Smooth muscle cell (in vitro differentiated cells): Measurements from ENCODE around the gene HOXA2. TPM values are rescaled to one million over a fixed set of nuclear protein-coding genes. Genes with fewer than 3 reads are reported as not detected.

Experiments used
- DNase-seq: peaks from one replicate; lab custom pipeline; 2025; ENCODE audit not compliant: unreplicated experiment; lab: John Stamatoyannopoulos, UW
- H2AFZ ChIP-seq: fragments of 200-600 bp; sonication (generic); 2 replicates; pipeline ENCODE4 v1.6.0; 2016; ENCODE audit warnings: antibody characterized with exemption, low read depth, mild to moderate bottlenecking
- H3F3A ChIP-seq: fragments of 200-600 bp; sonication (generic); 2 replicates; pipeline ENCODE4 v1.6.0; 2017; ENCODE audit warnings: antibody characterized with exemption, low read depth
- H3K27ac ChIP-seq: fragments of 200-600 bp; sonication (generic); 2 replicates; pipeline ENCODE4 v1.5.1; 2016; ENCODE audit warnings: low read depth, mild to moderate bottlenecking
- H3K27me3 ChIP-seq: fragments of 200-600 bp; sonication (generic); 2 replicates; pipeline ENCODE4 v1.6.1; 2016; ENCODE audit warnings: low read depth, mild to moderate bottlenecking
- H3K36me3 ChIP-seq: fragments of 200-600 bp; sonication (generic); 2 replicates; pipeline ENCODE4 v1.5.1; 2016; ENCODE audit warnings: low read depth
- H3K4me1 ChIP-seq: fragments of 200-600 bp; sonication (generic); 2 replicates; pipeline ENCODE4 v1.5.1; 2016; ENCODE audit warnings: low read depth
- H3K4me2 ChIP-seq: fragments of 200-600 bp; sonication (generic); 2 replicates; pipeline ENCODE4 v1.6.0; 2016; ENCODE audit warnings: mild to moderate bottlenecking
- H3K4me3 ChIP-seq: fragments of 200-600 bp; sonication (generic); 2 replicates; pipeline ENCODE4 v1.5.1; 2016; ENCODE audit warnings: mild to moderate bottlenecking
- H3K79me2 ChIP-seq: fragments of 200-600 bp; sonication (generic); 2 replicates; pipeline ENCODE4 v1.6.0; 2016; ENCODE audit warnings: low read depth, mild to moderate bottlenecking
- H3K9ac ChIP-seq: fragments of 200-600 bp; sonication (generic); 2 replicates; pipeline ENCODE4 v1.6.0; 2016; ENCODE audit warnings: low read depth
- H3K9me3 ChIP-seq: fragments of 200-600 bp; sonication (generic); replicated peaks from 2 replicates; pipeline ENCODE4 v1.5.1; 2016; ENCODE audit warnings: low read depth
- H4K20me1 ChIP-seq: fragments of 200-600 bp; sonication (generic); 2 replicates; pipeline ENCODE4 v1.6.0; 2016; ENCODE audit warnings: low read depth
- WGBS: methylation state at CpG from one replicate; pipeline ENCODE4 v1.1.7; 2016; ENCODE audit warnings: low lambda C conversion rate; 5-methylcytosine and 5-hydroxymethylcytosine counted together
- polyA plus RNA-seq: library from polyadenylated mRNA; unstranded; fragments of >200 nt; fragmentation: Nextera tagmentation; extraction: Ambion mirVana; gene quantifications from 2 replicates; pipeline ENCODE4 v1.2.1, GENCODE V29; 2016
- total RNA-seq: library from RNA; depleted of rRNA; stranded (reverse); fragments of >200 nt; gene quantifications from 2 replicates; pipeline ENCODE4 v1.2.3, GENCODE V29; 2014
- TF ChIP-seq, protein P1 (sequence below): fragments of 200-600 bp; sonication (generic); IDR thresholded peaks from 2 replicates; pipeline ENCODE4 v1.5.1; 2017; ENCODE audit warnings: borderline replicate concordance, mild to moderate bottlenecking, antibody characterized with exemption; ENCODE audit not compliant: insufficient read depth, poor library complexity, severe bottlenecking

The HOXA2 gene
- total and polyA plus RNA-seq, 2 experiments from 2014 or later: not detected

DNA sequence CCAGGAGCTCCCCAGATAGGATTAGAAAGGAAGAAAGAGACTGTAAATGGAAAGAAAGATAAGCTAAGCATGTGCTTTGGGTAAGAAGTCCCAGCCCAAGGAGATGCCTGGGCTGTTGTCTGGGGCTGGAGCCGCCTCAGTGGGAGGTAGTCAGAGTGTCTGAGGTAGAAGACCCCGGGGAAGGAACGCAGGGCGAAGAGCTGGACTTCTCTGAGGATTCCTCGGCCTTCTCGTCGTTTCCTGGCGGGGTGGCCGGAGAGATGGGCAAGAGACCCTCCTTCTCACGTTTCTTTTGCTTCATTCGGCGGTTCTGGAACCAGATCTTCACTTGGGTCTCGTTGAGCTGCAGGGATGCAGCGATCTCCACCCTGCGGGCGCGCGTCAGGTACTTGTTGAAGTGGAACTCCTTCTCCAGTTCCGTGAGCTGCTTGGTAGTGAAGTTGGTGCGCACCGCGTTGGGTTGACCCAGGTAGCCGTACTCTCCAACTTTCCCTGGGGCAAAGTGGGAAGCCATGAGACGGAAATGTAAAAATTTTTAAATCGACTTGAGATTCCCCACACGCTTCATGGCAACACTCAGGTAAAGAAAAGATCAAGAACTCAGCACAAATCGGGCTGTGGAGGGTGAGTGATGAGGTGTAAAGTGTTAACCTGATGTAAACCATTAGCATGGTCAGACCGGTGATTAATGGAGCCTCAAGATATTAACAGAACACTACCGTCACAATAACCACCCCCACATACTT, 8.0 kb downstream of the HOXA2 start:
- 9% methylated on average over 29 of the region's 29 CpGs for WGBS
- TF ChIP-seq, protein P1, sequence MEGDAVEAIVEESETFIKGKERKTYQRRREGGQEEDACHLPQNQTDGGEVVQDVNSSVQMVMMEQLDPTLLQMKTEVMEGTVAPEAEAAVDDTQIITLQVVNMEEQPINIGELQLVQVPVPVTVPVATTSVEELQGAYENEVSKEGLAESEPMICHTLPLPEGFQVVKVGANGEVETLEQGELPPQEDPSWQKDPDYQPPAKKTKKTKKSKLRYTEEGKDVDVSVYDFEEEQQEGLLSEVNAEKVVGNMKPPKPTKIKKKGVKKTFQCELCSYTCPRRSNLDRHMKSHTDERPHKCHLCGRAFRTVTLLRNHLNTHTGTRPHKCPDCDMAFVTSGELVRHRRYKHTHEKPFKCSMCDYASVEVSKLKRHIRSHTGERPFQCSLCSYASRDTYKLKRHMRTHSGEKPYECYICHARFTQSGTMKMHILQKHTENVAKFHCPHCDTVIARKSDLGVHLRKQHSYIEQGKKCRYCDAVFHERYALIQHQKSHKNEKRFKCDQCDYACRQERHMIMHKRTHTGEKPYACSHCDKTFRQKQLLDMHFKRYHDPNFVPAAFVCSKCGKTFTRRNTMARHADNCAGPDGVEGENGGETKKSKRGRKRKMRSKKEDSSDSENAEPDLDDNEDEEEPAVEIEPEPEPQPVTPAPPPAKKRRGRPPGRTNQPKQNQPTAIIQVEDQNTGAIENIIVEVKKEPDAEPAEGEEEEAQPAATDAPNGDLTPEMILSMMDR: no peak
- Histone ChIP-seq H4K20me1 (peaks cover 23% of the 10 kb centered on the region), H3K4me2 (no peak overlapping the region), H3K4me1 (peaks cover 7% of the 10 kb centered on the region), H3K36me3 (no peaks in the 10 kb centered on the region), H3K9ac (no peak overlapping the region), H3F3A (no peaks in the 10 kb centered on the region), H3K4me3 (no peak overlapping the region), H3K79me2 (no peaks in the 10 kb centered on the region), H3K9me3 (no peaks in the 10 kb centered on the region), H3K27ac (no peak overlapping the region), H3K27me3 (peaks cover 100% of the 10 kb centered on the region), H2AFZ (no peak overlapping the region)
- DNase-seq: no peak

DNA sequence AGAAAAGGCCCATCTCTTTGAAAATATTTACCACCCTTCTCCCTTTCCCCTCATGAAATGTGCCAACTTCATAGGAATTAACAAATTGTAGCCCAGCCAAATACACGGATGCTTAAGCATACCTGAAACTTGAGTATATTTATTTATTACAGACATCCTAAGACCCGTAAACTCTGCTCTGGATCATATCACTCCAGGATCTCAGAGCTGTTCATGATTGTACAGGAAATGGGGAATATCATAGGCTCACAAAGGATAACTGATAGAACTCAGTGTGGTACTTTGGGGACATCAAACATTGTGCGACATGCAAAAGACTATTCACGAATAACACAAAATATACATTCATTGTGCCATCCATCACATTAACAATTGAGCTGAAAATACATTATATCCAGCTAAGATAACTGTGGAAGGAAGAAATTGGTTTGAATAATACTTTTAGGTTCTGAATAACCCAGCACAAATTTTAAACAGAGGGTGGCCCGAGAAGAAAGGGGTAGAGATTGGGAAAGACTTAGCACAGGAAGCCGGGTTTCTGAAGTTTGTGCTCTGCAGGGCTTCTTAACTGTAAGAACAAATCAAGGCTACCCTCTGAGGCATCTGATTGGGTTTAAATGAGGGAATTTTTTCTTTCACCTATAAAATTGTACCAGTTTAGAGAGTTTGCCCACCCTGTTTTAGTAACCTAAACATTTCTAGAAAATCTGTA, 9.1 kb downstream of the HOXA2 start:
- Histone ChIP-seq H3K27me3 (peaks cover 100% of the 10 kb centered on the region), H3K9me3 (no peaks in the 10 kb centered on the region), H3K9ac (no peak overlapping the region), H3F3A (no peaks in the 10 kb centered on the region), H4K20me1 (peaks cover 13% of the 10 kb centered on the region), H3K4me1 (peaks cover 7% of the 10 kb centered on the region), H3K4me3 (no peak overlapping the region), H2AFZ (no peak overlapping the region), H3K27ac (no peak overlapping the region), H3K4me2 (no peak overlapping the region), H3K79me2 (no peaks in the 10 kb centered on the region), H3K36me3 (no peaks in the 10 kb centered on the region)
- WGBS: 49% methylated on average over 6 of the region's 6 CpGs
- TF ChIP-seq, protein P1: no peak
- no peak for DNase-seq

DNA sequence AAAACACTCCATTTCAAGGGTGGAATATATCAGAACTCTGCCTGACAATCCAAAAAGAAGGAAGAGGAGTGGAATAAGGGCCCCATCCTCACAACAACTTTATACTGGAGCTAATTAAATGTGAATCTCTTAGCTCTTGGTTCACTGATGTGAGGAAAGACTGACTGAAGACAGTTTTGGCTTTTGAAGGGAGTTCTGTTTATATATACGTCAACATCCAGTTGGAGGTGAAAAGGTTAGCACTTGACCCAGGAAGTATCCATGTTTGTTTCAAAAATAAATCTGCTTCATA, 9.7 kb downstream of the HOXA2 start:
- no peak overlapping the region for H3K27ac ChIP-seq
- no peak overlapping the region for H2AFZ ChIP-seq
- H3K4me3 ChIP-seq: no peak overlapping the region
- TF ChIP-seq, protein P1: no peak
- no peaks in the 10 kb centered on the region for H3K36me3 ChIP-seq
- DNase-seq: no peak
- no peaks in the 10 kb centered on the region for H3F3A ChIP-seq
- no peaks in the 10 kb centered on the region for H3K9me3 ChIP-seq
- H3K79me2 ChIP-seq: no peaks in the 10 kb centered on the region
- H4K20me1 ChIP-seq: peaks cover 7% of the 10 kb centered on the region
- no peak overlapping the region for H3K4me2 ChIP-seq
- H3K27me3 ChIP-seq: peaks cover 100% of the 10 kb centered on the region
- 81% methylated on average over 1 of the region's 1 CpG for WGBS
- peaks cover 7% of the 10 kb centered on the region for H3K4me1 ChIP-seq
- no peak overlapping the region for H3K9ac ChIP-seq
